Stimulated activated CD8-positive, alpha-beta memory T cell treated with anti-CD3 and anti-CD28 coated beads, Interleukin-12 subunit alpha, Interleukin-12 subunit beta, amount 100 ng/mL, for 1 hour (primary cell): Measurements from ENCODE around the gene UBE2O.

Experiments
- DNase-seq: peaks from one replicate; pipeline ENCODE4 v3.0.0-alpha.2; 2020; ENCODE audit warnings: low read depth

The UBE2O gene

GRCh38 chr17:76485569-76485968 lies 32.6 kb upstream of the UBE2O start:
- no peak for DNase-seq

- DNase-seq = no peak
Observed at GRCh38 chr17:76484228-76484725, 31.3 kb upstream of the UBE2O start.

GRCh38 chr17:76481071-76481655 lies 28.2 kb upstream of the UBE2O start:
- DNase-seq = no peak

GRCh38 chr17:76480632-76481031 lies 27.7 kb upstream of the UBE2O start:
- DNase-seq = no peak

- no peak for DNase-seq
Observed at GRCh38 chr17:76479515-76480060, 26.6 kb upstream of the UBE2O start.

- no peak for DNase-seq
Observed at GRCh38 chr17:76478730-76479514, 26.0 kb upstream of the UBE2O start.

GRCh38 chr17:76478097-76478496 lies 25.1 kb upstream of the UBE2O start:
- no peak for DNase-seq

GRCh38 chr17:76477576-76477975 lies 24.6 kb upstream of the UBE2O start:
- DNase-seq = no peak

- DNase-seq = no peak
Observed at GRCh38 chr17:76476736-76477135, 23.8 kb upstream of the UBE2O start.

- DNase-seq = no peak
Observed at GRCh38 chr17:76475302-76475701, 22.4 kb upstream of the UBE2O start.

- DNase-seq = no peak
Observed at GRCh38 chr17:76474894-76475293, 21.9 kb upstream of the UBE2O start.

GRCh38 chr17:76474238-76474637 lies 21.3 kb upstream of the UBE2O start:
- DNase-seq = no peak

- no peak for DNase-seq
Observed at GRCh38 chr17:76473541-76473985, 20.6 kb upstream of the UBE2O start.

- no peak for DNase-seq
Observed at GRCh38 chr17:76472726-76473125, 19.8 kb upstream of the UBE2O start.

- no peak for DNase-seq
Observed at GRCh38 chr17:76472258-76472645, 19.3 kb upstream of the UBE2O start.

GRCh38 chr17:76471498-76472257 lies 18.7 kb upstream of the UBE2O start:
- DNase-seq = no peak

- no peak for DNase-seq
Observed at GRCh38 chr17:76469991-76470739, 17.2 kb upstream of the UBE2O start.

GRCh38 chr17:76469076-76469990 lies 16.4 kb upstream of the UBE2O start:
- DNase-seq = no peak

GRCh38 chr17:76468634-76469010 lies 15.7 kb upstream of the UBE2O start:
- DNase-seq = no peak

GRCh38 chr17:76467809-76468633 lies 15.1 kb upstream of the UBE2O start:
- no peak for DNase-seq
